HG02571 (cell line): Measurements from ENCODE around the gene VWA2.

Experiments used
- ATAC-seq: cut with Tn5 transposase; IDR thresholded peaks from one replicate; pipeline ENCODE4 v1.9.1; 2021; ENCODE audit warnings: mild to moderate bottlenecking, moderate library complexity; ENCODE audit not compliant: unreplicated experiment

VWA2 gene

GRCh38 chr10:114246679-114247305, 7.7 kb downstream of the VWA2 start:
- ATAC-seq = no peak

GRCh38 chr10:114250236-114250635, 11.2 kb downstream of the VWA2 start:
- ATAC-seq = no peak

GRCh38 chr10:114250716-114251115, 11.7 kb downstream of the VWA2 start:
- no peak for ATAC-seq

GRCh38 chr10:114252092-114252491, 13.0 kb downstream of the VWA2 start:
- ATAC-seq = no peak

GRCh38 chr10:114252883-114253282, 13.8 kb downstream of the VWA2 start:
- ATAC-seq = no peak

- ATAC-seq = no peak
Measured at GRCh38 chr10:114255227-114255626, 16.2 kb downstream of the VWA2 start.

- ATAC-seq = no peak
Measured at GRCh38 chr10:114256008-114256765, 17.1 kb downstream of the VWA2 start.

- ATAC-seq = no peak
Measured at GRCh38 chr10:114256822-114257221, 17.8 kb downstream of the VWA2 start.

- ATAC-seq = no peak
Measured at GRCh38 chr10:114257498-114257897, 18.4 kb downstream of the VWA2 start.

GRCh38 chr10:114258274-114258840, 19.3 kb downstream of the VWA2 start:
- ATAC-seq = no peak

- ATAC-seq = no peak
Measured at GRCh38 chr10:114259824-114260223, 20.8 kb downstream of the VWA2 start.

GRCh38 chr10:114260366-114260765, 21.3 kb downstream of the VWA2 start:
- ATAC-seq = no peak

- no peak for ATAC-seq
Measured at GRCh38 chr10:114261076-114261475, 22.0 kb downstream of the VWA2 start.

GRCh38 chr10:114262496-114262895, 23.4 kb downstream of the VWA2 start:
- ATAC-seq = no peak

GRCh38 chr10:114265392-114266053, 26.5 kb downstream of the VWA2 start:
- ATAC-seq = no peak

- ATAC-seq = no peak
Measured at GRCh38 chr10:114266521-114266920, 27.5 kb downstream of the VWA2 start.

- no peak for ATAC-seq
Measured at GRCh38 chr10:114271075-114271778, 32.2 kb downstream of the VWA2 start.

GRCh38 chr10:114271779-114272167, 32.7 kb downstream of the VWA2 start:
- no peak for ATAC-seq

GRCh38 chr10:114272696-114273095, 33.6 kb downstream of the VWA2 start:
- ATAC-seq = no peak

GRCh38 chr10:114273910-114274309, 34.9 kb downstream of the VWA2 start:
- ATAC-seq = no peak
